Body of pancreas (tissue), 4 donors: ENCODE measurements around the gene SLC36A3.

Experiments
- POLR2A ChIP-seq, 3 donors: fragments of 450-650 bp; IDR thresholded peaks; one replicate each; pipeline ENCODE4 v1.6.1; 2016; ENCODE audit warnings: antibody characterized with exemption in 3 of 3, mild to moderate bottlenecking in 2 of 3
- TF ChIP-seq, protein P1 (sequence below), 7 experiments: fragments of 450-650 bp in 4 of 7; fragments of 200-600 bp in 3 of 7; sonication (generic) in 3 of 7; IDR thresholded peaks; one replicate each; pipeline ENCODE4 v1.5.1; 2016 to 2019; ENCODE audit warnings: antibody characterized with exemption in 7 of 7

DNA sequence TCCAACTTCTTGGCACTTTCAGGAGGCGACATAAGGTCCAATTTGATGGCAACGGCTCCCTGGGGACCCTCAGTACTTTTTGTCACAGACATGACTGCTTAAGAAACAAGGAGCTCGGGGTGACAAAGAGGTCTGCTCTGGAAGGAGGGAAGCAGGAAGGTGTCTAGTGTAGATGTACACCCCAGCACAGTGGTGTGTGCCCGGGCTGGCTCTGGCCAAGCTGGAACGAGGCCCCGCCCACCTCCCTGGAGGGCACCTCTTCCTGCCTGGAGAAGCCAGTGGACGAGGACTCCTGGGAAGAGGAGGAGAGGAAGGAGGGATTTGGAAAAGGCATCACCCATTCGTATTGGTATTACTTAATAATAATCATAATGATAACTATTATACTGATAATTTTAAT, 43.8 kb upstream of the SLC36A3 start, which contains the start of gene SLC36A2:
- no peak for TF ChIP-seq POLR2A (IDR thresholded peaks at IDR 0.05)
- TF ChIP-seq, protein P1, sequence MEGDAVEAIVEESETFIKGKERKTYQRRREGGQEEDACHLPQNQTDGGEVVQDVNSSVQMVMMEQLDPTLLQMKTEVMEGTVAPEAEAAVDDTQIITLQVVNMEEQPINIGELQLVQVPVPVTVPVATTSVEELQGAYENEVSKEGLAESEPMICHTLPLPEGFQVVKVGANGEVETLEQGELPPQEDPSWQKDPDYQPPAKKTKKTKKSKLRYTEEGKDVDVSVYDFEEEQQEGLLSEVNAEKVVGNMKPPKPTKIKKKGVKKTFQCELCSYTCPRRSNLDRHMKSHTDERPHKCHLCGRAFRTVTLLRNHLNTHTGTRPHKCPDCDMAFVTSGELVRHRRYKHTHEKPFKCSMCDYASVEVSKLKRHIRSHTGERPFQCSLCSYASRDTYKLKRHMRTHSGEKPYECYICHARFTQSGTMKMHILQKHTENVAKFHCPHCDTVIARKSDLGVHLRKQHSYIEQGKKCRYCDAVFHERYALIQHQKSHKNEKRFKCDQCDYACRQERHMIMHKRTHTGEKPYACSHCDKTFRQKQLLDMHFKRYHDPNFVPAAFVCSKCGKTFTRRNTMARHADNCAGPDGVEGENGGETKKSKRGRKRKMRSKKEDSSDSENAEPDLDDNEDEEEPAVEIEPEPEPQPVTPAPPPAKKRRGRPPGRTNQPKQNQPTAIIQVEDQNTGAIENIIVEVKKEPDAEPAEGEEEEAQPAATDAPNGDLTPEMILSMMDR (IDR thresholded peaks at IDR 0.05): no peak
